Measurements from ENCODE around the gene YES1.

- TF ChIP-seq CTCF (IDR thresholded peaks at IDR 0.05; ENCODE audit: low read depth, low read length) (no peak), EZH2phosphoT487 (IDR thresholded peaks at IDR 0.05; ENCODE audit: low read depth) (no peak)
These were observed 100.8 kb downstream of the YES1 start for GRCh38 chr18:711310-711656.

Measured in OCI-LY3 (cell line).